A673 (cell line): Measurements from ENCODE around the gene ZNF597. TPM values are rescaled to one million over a fixed set of nuclear protein-coding genes. Genes with fewer than 3 reads are reported as not detected.

ENCODE experiments used
- BruUV-seq: library from RNA; stranded (reverse); fragments of 400-500 nt; replicated peaks from 2 replicates; lab custom pipeline; 2021; lab: Mats Ljungman, UMichigan
- CTCF ChIA-PET: fragments of 300-600 bp; sonication (Branson Sonifier 250); formaldehyde crosslinking; loops from one replicate; lab custom pipeline; 2022; ENCODE audit warnings: antibody characterized with exemption; lab: Charles Lee
- POLR2A ChIA-PET: fragments of 300-600 bp; sonication (Branson Sonifier 250); formaldehyde crosslinking; loops from one replicate; lab custom pipeline; 2022; ENCODE audit warnings: antibody characterized with exemption; ENCODE audit not compliant: low non-redundant PET; lab: Charles Lee
- DNase-seq: peaks from one replicate; pipeline ENCODE4 v3.0.0-alpha.2; 2015; ENCODE audit warnings: low spot score
- H3K27ac ChIP-seq: fragments of 200-600 bp; sonication (generic); 2 replicates; pipeline ENCODE4 v1.5.1; 2016; ENCODE audit warnings: mixed run types, low read depth, mild to moderate bottlenecking, mixed read lengths, antibody characterized with exemption, low read length; ENCODE audit not compliant: poor library complexity, severe bottlenecking
- H3K27me3 ChIP-seq: fragments of 200-600 bp; sonication (generic); replicated peaks from 2 replicates; pipeline ENCODE4 v1.6.1; 2017; ENCODE audit warnings: mixed run types, low read depth, mild to moderate bottlenecking, mixed read lengths, antibody characterized with exemption, low read length; ENCODE audit not compliant: insufficient read depth, poor library complexity
- H3K36me3 ChIP-seq: fragments of 200-600 bp; sonication (generic); 2 replicates; pipeline ENCODE4 v1.6.1; 2016; ENCODE audit warnings: mixed run types, mild to moderate bottlenecking, mixed read lengths, antibody characterized with exemption, low read length; ENCODE audit not compliant: insufficient read depth, poor library complexity, severe bottlenecking
- H3K4me1 ChIP-seq: fragments of 200-600 bp; sonication (generic); 2 replicates; pipeline ENCODE4 v1.6.1; 2017; ENCODE audit warnings: mixed run types, mild to moderate bottlenecking, mixed read lengths, antibody characterized with exemption, low read length; ENCODE audit not compliant: insufficient read depth, poor library complexity, severe bottlenecking
- H3K4me3 ChIP-seq: fragments of 200-600 bp; sonication (generic); 2 replicates; pipeline ENCODE4 v1.5.1; 2016; ENCODE audit warnings: low read depth, mixed run types, mild to moderate bottlenecking, mixed read lengths, low read length; ENCODE audit not compliant: poor library complexity, severe bottlenecking
- H3K9me3 ChIP-seq: fragments of 200-600 bp; sonication (generic); 2 replicates; pipeline ENCODE4 v1.6.1; 2016; ENCODE audit warnings: mixed run types, low read depth, mild to moderate bottlenecking, mixed read lengths, antibody characterized with exemption, low read length; ENCODE audit not compliant: poor library complexity, severe bottlenecking
- CTCF ChIP-seq: fragments of 300-800, 200-600 bp; sonication (generic); conservative IDR thresholded peaks from 2 replicates; pipeline ENCODE4 v1.5.1; 2017; ENCODE audit warnings: low read depth, mild to moderate bottlenecking, antibody characterized with exemption, low read length, moderate library complexity, mixed read lengths
- EZH2 ChIP-seq: fragments of 200-600 bp; sonication (generic); IDR thresholded peaks from 2 replicates; pipeline ENCODE4 v1.6.1; 2017; ENCODE audit warnings: borderline replicate concordance, low read depth, mild to moderate bottlenecking, mixed read lengths, antibody characterized with exemption, low read length; ENCODE audit not compliant: poor library complexity, severe bottlenecking
- intact Hi-C: fragments of 100-400 bp; cut with micrococcal nuclease; formaldehyde crosslinking; loops from one replicate; pipeline ENCODE4 v1.10.0; 2022; ENCODE audit not compliant: unreplicated experiment
- total RNA-seq: library from RNA; stranded (reverse); gene quantifications from 2 replicates; pipeline ENCODE4 v1.2.3, GENCODE V29; 2021

Gene ZNF597
- total RNA-seq, 1 experiment from 2014 or later: 2.8 TPM

- no TSS peak for BruUV-seq
- Histone ChIP-seq H3K27me3 (no peaks in the 10 kb centered on the region), H3K4me1 (no peaks in the 10 kb centered on the region), H3K27ac (no peak overlapping the region), H3K9me3 (no peaks in the 10 kb centered on the region), H3K4me3 (no peak overlapping the region), H3K36me3 (no peaks in the 10 kb centered on the region)
- DNase-seq: no peak
- POLR2A ChIA-PET: no interaction called here
- no peak for TF ChIP-seq CTCF
- TF ChIP-seq EZH2: no peak
- intact Hi-C loops: no loop called here
- CTCF ChIA-PET: no interaction called here
These were observed 23.9 kb upstream of the ZNF597 start for GRCh38 chr16:3467182-3467581.

GRCh38 chr16:3465911-3466584 lies 22.7 kb upstream of the ZNF597 start:
- intact Hi-C loops: no loop called here
- CTCF ChIA-PET: no interaction called here
- H3K36me3 ChIP-seq: no peaks in the 10 kb centered on the region
- H3K27ac ChIP-seq: no peak overlapping the region
- no peaks in the 10 kb centered on the region for H3K9me3 ChIP-seq
- no peak for TF ChIP-seq CTCF
- no peak for TF ChIP-seq EZH2
- H3K4me1 ChIP-seq: peaks cover 7% of the 10 kb centered on the region
- BruUV-seq: no TSS peak
- DNase-seq: no peak
- H3K4me3 ChIP-seq: no peak overlapping the region
- POLR2A ChIA-PET: no interaction called here
- H3K27me3 ChIP-seq: no peaks in the 10 kb centered on the region

- Histone ChIP-seq H3K27ac (no peak overlapping the region), H3K27me3 (no peaks in the 10 kb centered on the region), H3K36me3 (no peaks in the 10 kb centered on the region), H3K4me1 (peaks cover 14% of the 10 kb centered on the region), H3K4me3 (no peak overlapping the region), H3K9me3 (no peaks in the 10 kb centered on the region)
- CTCF ChIA-PET: no interaction called here
- TF ChIP-seq EZH2 (no peak), CTCF (no peak)
- no peak for DNase-seq
- no TSS peak for BruUV-seq
- POLR2A ChIA-PET: no interaction called here
- intact Hi-C loops: no loop called here
These were observed 22.0 kb upstream of the ZNF597 start for GRCh38 chr16:3465301-3465700.
